GM18517 (cell line): ENCODE data around the gene FLNC.

Experiments
- ATAC-seq: cut with Tn5 transposase; IDR thresholded peaks from one replicate; pipeline ENCODE4 v1.9.1; 2021; ENCODE audit warnings: mild to moderate bottlenecking, moderate library complexity; ENCODE audit not compliant: unreplicated experiment

FLNC gene

DNA sequence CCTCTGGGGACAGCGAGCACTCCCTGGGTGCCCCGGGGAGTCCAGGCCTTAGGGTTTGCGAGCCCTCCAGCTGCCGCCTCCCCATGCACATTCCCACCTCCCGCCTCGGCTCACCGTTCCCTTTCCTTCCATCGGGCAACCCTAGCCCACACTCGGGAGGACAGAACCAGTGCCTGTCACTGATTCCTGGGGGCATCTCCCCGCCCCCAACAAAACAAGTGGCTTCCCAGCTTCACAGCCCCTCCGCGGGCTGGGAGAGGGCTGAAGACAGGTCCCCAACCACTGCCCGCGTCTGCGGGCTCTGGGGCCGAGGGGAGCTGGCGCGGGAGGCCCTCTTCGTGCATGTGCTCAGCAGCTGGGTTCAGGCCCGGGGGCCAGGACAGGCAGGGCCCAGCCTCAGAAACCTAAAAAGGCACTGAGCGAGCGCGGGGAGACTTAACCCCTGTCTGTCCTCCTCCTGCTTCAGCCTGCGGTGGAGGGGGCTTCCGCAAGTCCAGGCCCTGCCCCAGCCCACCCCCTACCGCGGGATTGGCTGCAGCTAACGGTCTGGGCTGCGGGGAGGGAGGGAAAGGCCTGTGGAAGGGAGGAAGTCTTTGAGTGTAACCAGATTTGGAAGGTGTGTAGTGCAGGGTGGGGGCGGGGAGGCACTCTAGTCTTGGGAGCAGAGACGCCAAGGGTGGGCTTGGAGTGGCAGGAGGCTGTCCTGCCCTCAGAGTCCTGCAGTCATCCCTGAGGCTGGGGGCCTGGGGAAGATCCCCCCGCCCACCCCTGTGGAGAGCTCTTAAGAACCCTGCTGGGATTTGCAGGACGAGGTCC lies 1.2 kb downstream of the FLNC start:
- ATAC-seq, result no peak

GRCh38 chr7:128831994-128832879 lies 2.0 kb downstream of the FLNC start:
- no peak for ATAC-seq

DNA sequence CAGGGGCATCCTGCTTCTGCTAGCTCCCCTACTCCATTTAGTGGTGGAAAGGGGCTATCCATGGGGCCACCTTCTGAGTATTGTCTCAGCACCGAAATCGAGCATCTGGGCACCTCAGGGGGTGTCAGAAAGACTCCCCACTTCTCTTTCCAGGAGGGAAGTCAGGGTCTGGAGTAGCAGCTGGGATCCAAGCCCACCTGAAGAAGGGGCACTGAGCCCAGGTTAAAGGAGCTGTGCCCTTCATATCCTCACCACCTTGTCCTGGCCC lies 2.6 kb downstream of the FLNC start:
- ATAC-seq, result no peak

DNA sequence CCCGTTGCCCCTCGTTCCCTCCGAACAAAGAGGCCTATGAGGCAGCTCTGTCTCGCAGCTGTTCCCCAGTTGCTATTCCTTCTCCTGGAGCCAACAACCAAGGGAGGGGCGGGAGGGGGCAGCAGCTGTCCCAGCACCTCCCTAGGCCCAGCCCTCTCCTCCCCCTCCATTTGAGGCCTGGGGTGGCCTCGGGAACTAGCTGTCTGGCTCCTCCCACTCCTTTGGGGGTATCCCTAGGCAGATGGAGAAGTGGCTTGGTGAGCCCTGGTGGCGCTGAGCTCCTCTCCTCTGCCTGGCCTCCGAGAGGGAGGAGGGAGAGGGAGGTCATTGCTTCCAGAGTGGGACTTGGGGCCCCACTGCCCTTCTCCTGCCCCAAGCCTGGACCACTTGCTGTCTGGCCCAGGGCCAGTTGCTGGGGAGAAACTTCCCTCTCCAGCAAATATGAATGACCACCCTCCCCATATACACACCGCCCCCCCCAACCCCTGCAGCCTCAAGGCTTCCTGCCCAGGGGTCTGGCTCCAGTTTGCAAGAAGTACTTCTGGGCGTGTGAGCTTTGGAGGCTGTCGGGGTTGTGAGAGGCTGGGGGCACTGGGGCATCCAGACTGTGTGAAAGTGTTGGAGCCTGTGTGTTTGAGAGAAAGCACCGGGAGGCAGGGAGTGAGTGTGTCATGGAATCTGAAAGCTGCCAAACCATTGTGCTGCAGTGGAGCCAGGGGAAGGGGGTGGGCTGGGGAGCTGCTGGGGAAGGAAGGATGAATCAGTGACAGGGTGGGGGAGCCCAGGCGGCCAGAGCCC lies 3.1 kb downstream of the FLNC start:
- ATAC-seq, result no peak

- no peak for ATAC-seq
Measured at GRCh38 chr7:128833946-128834325, 3.7 kb downstream of the FLNC start.

DNA sequence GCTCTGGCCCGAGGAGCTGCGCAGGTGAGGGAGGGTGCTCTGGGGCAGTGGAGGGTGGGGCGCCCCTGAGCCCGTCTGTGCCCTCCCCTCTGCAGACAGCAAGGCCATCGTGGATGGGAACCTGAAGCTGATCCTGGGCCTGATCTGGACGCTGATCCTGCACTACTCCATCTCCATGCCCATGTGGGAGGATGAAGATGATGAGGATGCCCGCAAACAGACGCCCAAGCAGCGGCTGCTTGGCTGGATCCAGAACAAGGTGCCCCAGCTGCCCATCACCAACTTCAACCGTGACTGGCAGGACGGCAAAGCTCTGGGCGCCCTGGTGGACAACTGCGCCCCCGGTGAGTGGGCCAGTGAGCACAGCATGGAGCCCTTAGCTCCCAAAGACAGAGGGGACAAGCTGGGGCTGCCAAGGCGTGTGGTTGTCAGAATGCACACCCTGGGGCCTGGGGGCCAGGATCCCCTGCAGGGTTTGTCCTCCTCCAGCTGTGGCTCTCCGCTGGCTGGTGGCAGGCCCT lies 5.1 kb downstream of the FLNC start:
- ATAC-seq, result no peak

DNA sequence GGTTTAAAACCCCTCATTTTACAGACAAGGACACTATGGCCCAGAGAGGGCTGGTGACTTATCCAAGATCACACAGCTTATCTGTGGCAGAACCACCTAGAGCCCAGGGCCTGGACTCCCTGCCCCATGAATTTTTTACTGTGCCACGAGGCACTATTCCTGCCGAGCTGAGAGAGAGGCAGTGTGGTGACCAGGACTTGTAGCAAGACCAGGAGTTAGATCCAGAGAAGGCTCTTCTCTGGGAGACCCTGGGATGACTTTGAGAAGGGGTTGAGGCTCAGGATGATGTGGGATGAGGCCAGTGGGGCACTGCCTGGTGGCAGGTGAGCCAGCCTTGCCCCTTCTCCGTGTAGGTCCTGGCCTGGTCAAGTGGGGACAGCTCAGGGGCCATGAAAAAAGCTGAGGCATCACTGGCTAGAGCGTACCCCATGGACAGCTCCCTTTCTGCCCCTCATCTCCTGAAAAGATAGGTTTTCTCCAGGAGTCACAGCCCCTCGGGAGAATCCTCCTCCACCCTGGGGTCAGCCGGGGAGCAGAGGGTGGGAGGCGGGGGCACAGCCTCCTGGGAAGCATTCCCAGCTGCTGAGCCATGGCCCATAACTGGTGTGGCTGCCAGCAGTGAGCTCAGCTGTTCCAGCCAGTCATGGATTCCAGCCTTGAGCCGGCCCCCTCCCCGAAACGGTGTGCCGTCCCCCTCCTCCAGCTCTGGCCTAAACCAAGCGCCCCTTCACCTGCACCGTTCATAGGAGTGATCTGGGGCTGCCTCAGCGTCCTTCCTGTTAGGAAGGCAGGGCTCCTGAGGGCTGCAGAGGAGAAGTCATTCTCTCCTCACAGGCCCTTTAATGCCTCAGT lies 5.8 kb downstream of the FLNC start:
- no peak for ATAC-seq

- ATAC-seq, result no peak
Measured at GRCh38 chr7:128836729-128837348, 6.6 kb downstream of the FLNC start.

GRCh38 chr7:128837521-128837921 lies 7.3 kb downstream of the FLNC start:
- no peak for ATAC-seq

- no peak for ATAC-seq
Measured at GRCh38 chr7:128838109-128838779, 8.0 kb downstream of the FLNC start.

- no peak for ATAC-seq
Measured at GRCh38 chr7:128838981-128839731, 8.9 kb downstream of the FLNC start.

- ATAC-seq, result no peak
Measured at GRCh38 chr7:128839751-128840177, 9.6 kb downstream of the FLNC start.

GRCh38 chr7:128840326-128841170 lies 10.3 kb downstream of the FLNC start:
- ATAC-seq, result no peak

GRCh38 chr7:128841171-128841690 lies 11.0 kb downstream of the FLNC start:
- no peak for ATAC-seq

DNA sequence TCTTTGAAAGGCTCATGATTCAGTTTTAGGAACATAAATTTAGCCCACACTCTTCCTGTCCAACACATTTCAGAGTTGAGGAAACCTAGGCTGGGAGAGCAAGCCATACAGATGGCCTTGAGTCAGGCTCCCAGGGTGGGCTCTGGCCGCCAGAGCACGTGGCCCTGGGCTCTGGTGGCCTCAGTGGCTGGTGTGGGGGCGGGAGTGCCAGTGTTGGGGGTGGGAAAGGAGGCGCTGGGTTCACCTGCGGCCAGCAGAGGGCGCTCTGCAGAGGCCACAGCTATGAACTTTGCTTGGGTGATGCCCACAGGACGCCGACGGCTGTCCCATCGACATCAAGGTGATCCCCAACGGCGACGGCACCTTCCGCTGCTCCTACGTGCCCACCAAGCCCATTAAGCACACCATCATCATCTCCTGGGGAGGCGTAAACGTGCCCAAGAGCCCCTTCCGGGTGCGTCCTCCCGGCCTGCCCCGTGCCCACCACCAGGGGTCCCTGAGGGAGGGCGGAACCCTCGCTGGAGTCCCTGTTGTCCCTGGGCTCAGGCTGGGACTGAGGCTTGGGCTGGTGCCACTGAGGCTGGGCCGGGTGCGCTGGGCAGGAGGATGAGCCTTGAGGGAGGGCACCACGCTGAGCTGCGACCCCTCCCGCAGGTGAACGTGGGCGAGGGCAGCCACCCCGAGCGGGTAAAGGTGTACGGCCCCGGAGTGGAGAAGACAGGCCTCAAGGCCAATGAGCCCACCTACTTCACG lies 11.9 kb downstream of the FLNC start:
- ATAC-seq, result no peak

- ATAC-seq, result no peak
Measured at GRCh38 chr7:128842674-128843641, 12.8 kb downstream of the FLNC start.
